PC-9 (cell line): ENCODE data around the gene DRGX. TPM values are rescaled to one million over a fixed set of nuclear protein-coding genes. Genes with fewer than 3 reads are reported as not detected.

Source experiments
- BruUV-seq: library from RNA; stranded (reverse); fragments of 400-500 nt; replicated peaks from 2 replicates; lab custom pipeline; 2021; lab: Mats Ljungman, UMichigan
- CTCF ChIA-PET: fragments of 300-600 bp; sonication (Branson Sonifier 250); formaldehyde crosslinking; loops from one replicate; lab custom pipeline; 2022; ENCODE audit warnings: antibody characterized with exemption; lab: Charles Lee
- POLR2A ChIA-PET: fragments of 300-600 bp; sonication (Branson Sonifier 250); formaldehyde crosslinking; loops from one replicate; lab custom pipeline; 2022; ENCODE audit warnings: antibody characterized with exemption; ENCODE audit not compliant: unreplicated experiment; lab: Charles Lee
- DNase-seq, 2 experiments: peaks; one replicate each; pipeline versions ENCODE4 v3.0.0 to v3.0.0-alpha.2; 2015 to 2022; ENCODE audit warnings: mixed read lengths in 1 of 2
- H2AFZ ChIP-seq: fragments of 200-600 bp; sonication (generic); 2 replicates; pipeline ENCODE4 v1.8.1; 2017; ENCODE audit warnings: antibody characterized with exemption
- H3F3A ChIP-seq: fragments of 200-600 bp; sonication (generic); 2 replicates; pipeline ENCODE4 v1.8.1; 2017; ENCODE audit warnings: antibody characterized with exemption, mild to moderate bottlenecking, low read depth; ENCODE audit not compliant: insufficient read depth
- H3K27ac ChIP-seq: fragments of 200-600 bp; sonication (generic); 2 replicates; pipeline ENCODE4 v1.6.1; 2016; ENCODE audit warnings: mixed run types
- H3K27me3 ChIP-seq: fragments of 200-600 bp; sonication (generic); 2 replicates; pipeline ENCODE4 v1.6.1; 2016; ENCODE audit warnings: low read depth, mixed run types; ENCODE audit not compliant: insufficient read depth
- H3K36me3 ChIP-seq: fragments of 200-600 bp; sonication (generic); 2 replicates; pipeline ENCODE4 v1.6.1; 2016; ENCODE audit warnings: low read depth, mixed run types
- H3K4me1 ChIP-seq: fragments of 200-600 bp; sonication (generic); replicated peaks from 2 replicates; pipeline ENCODE4 v1.6.1; 2016; ENCODE audit warnings: mixed run types; ENCODE audit not compliant: insufficient read depth
- H3K4me2 ChIP-seq: fragments of 200-600 bp; sonication (generic); 2 replicates; pipeline ENCODE4 v1.6.1; 2017; ENCODE audit warnings: mixed run types
- H3K4me3 ChIP-seq: fragments of 200-600 bp; sonication (generic); 2 replicates; pipeline ENCODE4 v1.6.1; 2016; ENCODE audit warnings: mixed run types
- H3K79me2 ChIP-seq: fragments of 200-600 bp; sonication (generic); 2 replicates; pipeline ENCODE4 v1.6.1; 2017; ENCODE audit warnings: low read depth, mixed run types
- H3K9me2 ChIP-seq: fragments of 200-600 bp; sonication (generic); 2 replicates; pipeline ENCODE4 v1.8.1; 2017; ENCODE audit warnings: mild to moderate bottlenecking; ENCODE audit not compliant: insufficient read depth
- H3K9me3 ChIP-seq: fragments of 200-600 bp; sonication (generic); 2 replicates; pipeline ENCODE4 v1.8.1; 2016; ENCODE audit warnings: low read depth; ENCODE audit not compliant: insufficient read depth
- H4K20me1 ChIP-seq: fragments of 200-600 bp; sonication (generic); 2 replicates; pipeline ENCODE4 v1.8.1; 2017; ENCODE audit not compliant: insufficient read depth
- EZH2 ChIP-seq: fragments of 200-600 bp; sonication (generic); IDR thresholded peaks from 2 replicates; pipeline ENCODE4 v1.8.0; 2017; ENCODE audit warnings: antibody characterized with exemption, low read depth
- intact Hi-C: fragments of 100-400 bp; cut with micrococcal nuclease; formaldehyde crosslinking; loops from one replicate; pipeline ENCODE4 v1.10.0; 2022; ENCODE audit not compliant: unreplicated experiment
- total RNA-seq: library from RNA; stranded (reverse); gene quantifications from 2 replicates; pipeline ENCODE4 v1.2.3, GENCODE V29; 2021
- TF ChIP-seq, protein P1 (sequence below): fragments of 200-600 bp; sonication (generic); conservative IDR thresholded peaks from 2 replicates; pipeline ENCODE4 v1.6.1; 2017; ENCODE audit warnings: mixed run types, antibody characterized with exemption, mild to moderate bottlenecking, moderate library complexity

The DRGX gene
- total RNA-seq, 1 experiment from 2014 or later = not detected

GRCh38 chr10:49361735-49362568 lies 33.9 kb downstream of the DRGX start:
- no peak overlapping the region for H3K4me3 ChIP-seq
- H3K9me2 ChIP-seq = no peaks in the 10 kb centered on the region
- no peaks in the 10 kb centered on the region for H3K4me1 ChIP-seq
- no peaks in the 10 kb centered on the region for H3K79me2 ChIP-seq
- H3F3A ChIP-seq = no peaks in the 10 kb centered on the region
- intact Hi-C loops = no loop called here
- no peak overlapping the region for H3K27ac ChIP-seq
- no peaks in the 10 kb centered on the region for H3K36me3 ChIP-seq
- TF ChIP-seq EZH2 = no peak
- TF ChIP-seq, protein P1, sequence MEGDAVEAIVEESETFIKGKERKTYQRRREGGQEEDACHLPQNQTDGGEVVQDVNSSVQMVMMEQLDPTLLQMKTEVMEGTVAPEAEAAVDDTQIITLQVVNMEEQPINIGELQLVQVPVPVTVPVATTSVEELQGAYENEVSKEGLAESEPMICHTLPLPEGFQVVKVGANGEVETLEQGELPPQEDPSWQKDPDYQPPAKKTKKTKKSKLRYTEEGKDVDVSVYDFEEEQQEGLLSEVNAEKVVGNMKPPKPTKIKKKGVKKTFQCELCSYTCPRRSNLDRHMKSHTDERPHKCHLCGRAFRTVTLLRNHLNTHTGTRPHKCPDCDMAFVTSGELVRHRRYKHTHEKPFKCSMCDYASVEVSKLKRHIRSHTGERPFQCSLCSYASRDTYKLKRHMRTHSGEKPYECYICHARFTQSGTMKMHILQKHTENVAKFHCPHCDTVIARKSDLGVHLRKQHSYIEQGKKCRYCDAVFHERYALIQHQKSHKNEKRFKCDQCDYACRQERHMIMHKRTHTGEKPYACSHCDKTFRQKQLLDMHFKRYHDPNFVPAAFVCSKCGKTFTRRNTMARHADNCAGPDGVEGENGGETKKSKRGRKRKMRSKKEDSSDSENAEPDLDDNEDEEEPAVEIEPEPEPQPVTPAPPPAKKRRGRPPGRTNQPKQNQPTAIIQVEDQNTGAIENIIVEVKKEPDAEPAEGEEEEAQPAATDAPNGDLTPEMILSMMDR = no peak
- H3K9me3 ChIP-seq = 0 out of 2 replicates have a peak, but pooled peaks cover 3% of the 10 kb centered on the region
- no peaks in the 10 kb centered on the region for H4K20me1 ChIP-seq
- H3K27me3 ChIP-seq = peaks cover 61% of the 10 kb centered on the region
- no peak for DNase-seq
- ChIA-PET POLR2A (no interaction called here), CTCF (no interaction called here)
- no TSS peak for BruUV-seq
- no peak overlapping the region for H3K4me2 ChIP-seq
- no peak overlapping the region for H2AFZ ChIP-seq

DNA sequence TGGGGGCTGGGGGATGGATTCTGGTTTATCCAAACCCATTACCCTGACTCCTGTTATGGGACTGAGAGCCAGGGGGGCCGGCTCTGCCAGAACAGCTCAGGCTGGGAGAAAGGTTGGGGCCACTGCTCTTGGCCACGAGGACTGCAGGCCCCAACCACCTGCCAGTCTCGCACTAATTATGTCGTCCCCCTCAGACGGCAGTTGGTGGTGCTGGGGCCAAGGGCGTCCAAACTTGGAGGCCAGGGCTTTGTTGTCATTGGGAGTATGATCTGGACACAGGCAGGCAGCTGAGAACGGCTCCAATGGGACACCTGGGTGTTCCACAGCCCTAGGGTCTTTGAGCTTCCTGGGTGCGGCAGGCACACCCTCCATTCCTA lies 34.7 kb downstream of the DRGX start:
- no peaks in the 10 kb centered on the region for H3F3A ChIP-seq
- no peaks in the 10 kb centered on the region for H4K20me1 ChIP-seq
- no peaks in the 10 kb centered on the region for H3K4me1 ChIP-seq
- H3K79me2 ChIP-seq = no peaks in the 10 kb centered on the region
- H3K4me3 ChIP-seq = no peak overlapping the region
- intact Hi-C loops = no loop called here
- 0 out of 2 replicates have a peak, but pooled peaks cover 3% of the 10 kb centered on the region for H3K9me3 ChIP-seq
- POLR2A ChIA-PET = no interaction called here
- no peak overlapping the region for H3K4me2 ChIP-seq
- no peak for DNase-seq
- no peak overlapping the region for H2AFZ ChIP-seq
- peaks cover 4% of the 10 kb centered on the region; the same call in 1 of the 2 replicates for H3K9me2 ChIP-seq
- CTCF ChIA-PET = no interaction called here
- peaks cover 56% of the 10 kb centered on the region for H3K27me3 ChIP-seq
- no peak for TF ChIP-seq EZH2
- TF ChIP-seq, protein P1 = no peak
- no peak overlapping the region for H3K27ac ChIP-seq
- BruUV-seq = no TSS peak
- no peaks in the 10 kb centered on the region for H3K36me3 ChIP-seq

DNA sequence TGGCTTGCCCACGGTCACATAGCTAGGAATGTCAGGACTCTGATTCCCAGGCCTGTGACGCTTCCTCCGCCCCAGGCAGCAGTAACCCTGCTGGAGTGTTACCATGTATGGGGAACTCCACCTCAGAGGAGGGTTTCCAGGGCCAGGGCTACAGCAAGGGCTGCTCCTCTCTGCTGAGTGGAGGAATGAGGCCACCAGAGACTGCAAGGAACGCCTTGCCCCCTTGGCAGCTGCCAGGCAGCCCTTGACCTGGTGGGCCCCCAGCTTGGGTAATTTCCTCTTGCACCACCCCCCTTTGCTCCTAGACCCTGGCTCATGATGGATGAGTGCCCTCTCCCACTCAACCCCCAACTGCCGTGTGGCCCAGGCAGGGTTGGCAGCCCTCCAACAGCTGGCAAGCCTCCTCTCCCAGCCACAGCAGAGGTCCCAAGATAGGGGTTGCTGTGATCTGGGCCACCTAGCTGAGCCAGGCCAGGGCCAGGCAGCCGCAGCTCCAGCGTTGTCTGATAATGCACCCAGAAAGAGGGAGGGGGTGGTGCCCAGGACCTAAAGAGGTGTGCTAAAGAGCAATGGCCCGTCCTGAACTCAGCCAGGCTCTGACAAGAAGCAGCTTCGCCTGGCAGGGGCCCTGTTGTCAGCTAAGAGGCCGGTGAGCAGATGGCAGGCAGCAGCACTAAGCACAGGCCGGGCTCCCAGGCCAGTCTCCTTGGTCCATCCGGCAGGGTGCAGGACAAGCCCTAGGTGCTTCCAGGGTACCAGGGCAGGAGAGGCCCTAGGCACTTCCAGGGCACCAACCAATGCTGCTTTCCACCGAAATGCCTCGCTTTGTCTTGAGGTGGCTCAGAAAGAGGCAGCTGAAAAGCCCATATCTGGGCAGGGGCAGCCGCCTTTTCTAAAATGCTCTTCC lies 35.4 kb downstream of the DRGX start:
- Histone ChIP-seq H3K9me3 (0 out of 2 replicates have a peak, but pooled peaks cover 3% of the 10 kb centered on the region), H3K36me3 (no peaks in the 10 kb centered on the region), H3F3A (no peaks in the 10 kb centered on the region), H3K27me3 (peaks cover 57% of the 10 kb centered on the region), H4K20me1 (no peaks in the 10 kb centered on the region), H3K27ac (no peak overlapping the region), H3K4me2 (no peak overlapping the region), H3K79me2 (no peaks in the 10 kb centered on the region), H3K4me3 (no peak overlapping the region), H3K4me1 (no peaks in the 10 kb centered on the region), H2AFZ (no peak overlapping the region), H3K9me2 (peaks cover 5% of the 10 kb centered on the region; the same call in 1 of the 2 replicates)
- TF ChIP-seq EZH2 = no peak
- TF ChIP-seq, protein P1 = no peak
- ChIA-PET POLR2A (no interaction called here), CTCF (no interaction called here)
- no peak for DNase-seq
- intact Hi-C loops = no loop called here
- BruUV-seq = no TSS peak
